Ramos (cell line): Measurements from ENCODE around the gene GCNT3.

ENCODE experiments used
- in situ Hi-C: fragments of 300-500 bp; cut with MboI; formaldehyde crosslinking; loops from one replicate; pipeline ENCODE4 v1.14.3; 2022; ENCODE audit warnings: low sequenced_read_pairs; ENCODE audit not compliant: unreplicated experiment

Gene GCNT3

GRCh38 chr15:59611276-59612260, at the start of gene GCNT3:
TSS of gene GCNT3 (plus strand) at chr15:59611783. CDS start at chr15:59618239, 6,456 bp downstream.
- in situ Hi-C loops, result no loop called here

GRCh38 chr15:59562448-59563186, 49.0 kb upstream of the GCNT3 start:
- in situ Hi-C loops, result no loop called here

- in situ Hi-C loops, result no loop called here
Observed at GRCh38 chr15:59565299-59565698, 46.3 kb upstream of the GCNT3 start.

GRCh38 chr15:59567324-59567723, 44.3 kb upstream of the GCNT3 start:
- in situ Hi-C loops, result no loop called here

- in situ Hi-C loops, result no loop called here
Observed at GRCh38 chr15:59569477-59569876, 42.1 kb upstream of the GCNT3 start.

- in situ Hi-C loops, result no loop called here
Observed at GRCh38 chr15:59570315-59570714, 41.3 kb upstream of the GCNT3 start.

- in situ Hi-C loops, result no loop called here
Observed at GRCh38 chr15:59571606-59572005, 40.0 kb upstream of the GCNT3 start.

- in situ Hi-C loops, result no loop called here
Observed at GRCh38 chr15:59583088-59583487, 28.5 kb upstream of the GCNT3 start.

- in situ Hi-C loops, result no loop called here
Observed at GRCh38 chr15:59587085-59587826, 24.3 kb upstream of the GCNT3 start.

GRCh38 chr15:59590027-59590426, 21.6 kb upstream of the GCNT3 start:
- in situ Hi-C loops, result no loop called here

- in situ Hi-C loops, result no loop called here
Observed at GRCh38 chr15:59591356-59591755, 20.2 kb upstream of the GCNT3 start.

- in situ Hi-C loops, result no loop called here
Observed at GRCh38 chr15:59594493-59594942, 17.1 kb upstream of the GCNT3 start.

- in situ Hi-C loops, result no loop called here
Observed at GRCh38 chr15:59594991-59595390, 16.6 kb upstream of the GCNT3 start.

GRCh38 chr15:59595434-59595915, 16.1 kb upstream of the GCNT3 start:
- in situ Hi-C loops, result no loop called here

- in situ Hi-C loops, result no loop called here
Observed at GRCh38 chr15:59596640-59597039, 14.9 kb upstream of the GCNT3 start.

GRCh38 chr15:59598461-59598860, 13.1 kb upstream of the GCNT3 start:
- in situ Hi-C loops, result no loop called here

GRCh38 chr15:59605994-59606393, 5.6 kb upstream of the GCNT3 start:
- in situ Hi-C loops, result no loop called here

GRCh38 chr15:59609730-59610712, 1.6 kb upstream of the GCNT3 start:
- in situ Hi-C loops, result no loop called here

- in situ Hi-C loops, result no loop called here
Observed at GRCh38 chr15:59614153-59614552, 2.6 kb downstream of the GCNT3 start.
